GM21381 (cell line): ENCODE data around the gene EVX2.

Experiments
- ATAC-seq: cut with Tn5 transposase; IDR thresholded peaks from one replicate; pipeline ENCODE4 v1.9.1; 2021; ENCODE audit warnings: mild to moderate bottlenecking, moderate library complexity; ENCODE audit not compliant: unreplicated experiment

Gene EVX2

GRCh38 chr2:176096986-176097819 is 13.4 kb upstream of the EVX2 start:
- peak; percentile 86 for ATAC-seq

DNA sequence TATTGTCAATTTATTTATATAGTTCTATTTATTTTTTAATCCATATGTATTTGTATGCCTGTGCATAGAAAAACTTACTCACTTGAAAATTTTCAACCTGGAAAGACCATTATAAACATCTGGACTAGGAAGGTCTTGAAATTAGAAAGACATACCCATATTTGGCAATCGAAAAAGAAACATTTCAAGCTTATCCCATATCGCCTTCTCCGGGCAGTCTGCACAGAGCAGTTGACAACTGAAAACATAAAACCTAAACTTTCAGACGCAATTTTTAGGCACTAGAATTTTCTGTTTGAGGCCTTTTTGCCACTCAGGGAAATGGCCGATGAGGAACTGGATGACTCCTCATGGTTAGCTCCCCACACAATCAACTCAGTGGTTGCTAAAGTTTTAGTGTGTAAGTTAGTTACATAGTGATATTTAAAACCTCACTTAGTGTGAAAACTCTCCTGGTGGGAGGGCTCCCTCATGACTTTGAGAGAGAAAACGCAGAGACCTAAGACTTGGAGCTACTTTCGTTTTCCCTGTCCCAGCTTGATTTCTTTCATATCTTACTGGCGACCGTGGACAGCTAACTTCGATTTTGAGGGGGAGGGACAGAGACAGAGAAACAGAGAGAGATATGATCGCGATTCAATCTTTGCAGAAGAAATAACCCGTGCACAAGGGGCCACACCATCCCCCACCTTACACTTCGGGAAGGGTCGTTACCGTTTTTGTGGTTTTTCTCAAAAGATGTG is 12.7 kb upstream of the EVX2 start:
- no peak for ATAC-seq

DNA sequence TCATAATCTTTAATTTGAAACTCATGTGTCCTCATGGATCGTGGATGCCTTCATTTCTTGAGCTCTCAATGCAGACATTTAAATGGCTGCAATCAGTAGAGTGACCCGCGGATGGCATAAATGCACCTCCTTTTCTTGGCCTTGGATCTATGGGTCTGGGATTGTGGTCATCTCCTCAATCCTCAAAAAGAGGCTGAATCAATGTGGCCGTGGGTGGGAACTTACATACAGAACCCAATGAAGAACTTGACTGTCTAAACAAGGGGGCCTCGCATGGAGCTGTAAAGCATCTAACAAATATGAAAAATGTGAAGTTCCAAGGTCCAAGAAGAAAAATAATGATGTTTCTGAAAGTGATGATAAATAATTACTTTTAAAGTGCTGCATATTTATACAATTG is 11.7 kb upstream of the EVX2 start:
- ATAC-seq, result no peak

DNA sequence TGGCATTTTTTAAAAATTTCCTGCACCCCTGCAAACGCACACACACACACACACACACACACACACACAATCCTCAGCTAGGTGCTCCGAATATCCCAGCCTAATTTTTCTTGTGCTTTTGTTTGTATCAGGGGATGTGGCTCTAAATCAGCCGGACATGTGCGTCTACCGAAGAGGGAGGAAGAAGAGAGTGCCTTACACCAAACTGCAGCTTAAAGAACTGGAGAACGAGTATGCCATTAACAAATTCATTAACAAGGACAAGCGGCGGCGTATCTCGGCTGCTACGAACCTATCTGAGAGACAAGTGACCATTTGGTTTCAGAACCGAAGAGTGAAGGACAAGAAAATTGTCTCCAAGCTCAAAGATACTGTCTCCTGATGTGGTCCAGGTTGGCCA is 10.6 kb upstream of the EVX2 start:
- no peak for ATAC-seq

DNA sequence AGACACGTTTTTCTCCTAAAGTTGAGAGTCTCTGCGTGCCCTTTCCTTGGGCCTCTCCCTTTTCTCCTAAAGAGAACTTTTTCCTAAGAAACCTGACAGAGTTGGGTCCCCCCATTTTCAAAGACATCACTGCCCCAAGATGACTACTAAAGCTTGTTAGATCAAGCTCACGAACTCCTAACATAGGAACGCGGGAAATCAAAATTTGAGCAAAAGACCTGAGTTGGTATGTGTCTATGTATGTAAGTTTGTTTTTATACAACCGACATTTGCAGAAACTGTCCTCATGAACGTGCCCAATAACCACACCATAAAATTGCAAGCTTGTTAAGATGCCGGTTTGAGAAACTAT is 10.1 kb upstream of the EVX2 start:
- no peak for ATAC-seq

DNA sequence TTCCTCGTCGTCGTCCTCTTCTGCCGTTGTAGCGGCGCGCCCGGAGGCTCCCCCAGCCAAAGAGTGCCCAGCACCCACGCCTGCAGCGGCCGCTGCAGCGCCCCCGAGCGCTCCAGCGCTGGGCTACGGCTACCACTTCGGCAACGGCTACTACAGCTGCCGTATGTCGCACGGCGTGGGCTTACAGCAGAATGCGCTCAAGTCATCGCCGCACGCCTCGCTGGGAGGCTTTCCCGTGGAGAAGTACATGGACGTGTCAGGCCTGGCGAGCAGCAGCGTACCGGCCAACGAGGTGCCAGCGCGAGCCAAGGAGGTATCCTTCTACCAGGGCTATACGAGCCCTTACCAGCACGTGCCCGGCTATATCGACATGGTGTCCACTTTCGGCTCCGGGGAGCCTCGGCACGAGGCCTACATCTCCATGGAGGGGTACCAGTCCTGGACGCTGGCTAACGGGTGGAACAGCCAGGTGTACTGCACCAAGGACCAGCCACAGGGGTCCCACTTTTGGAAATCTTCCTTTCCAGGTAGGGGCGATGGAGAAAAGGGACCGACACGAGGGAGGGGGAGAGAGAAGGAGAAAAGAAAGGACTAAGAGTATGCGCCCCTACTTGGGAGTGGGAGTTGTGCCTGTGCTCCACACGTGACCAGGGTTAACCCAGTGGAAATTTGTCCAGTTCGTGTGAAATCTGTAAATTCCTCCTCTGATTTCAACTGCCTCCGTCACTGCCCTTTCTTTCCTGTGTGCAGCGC is 9.6 kb upstream of the EVX2 start:
- no peak for ATAC-seq

DNA sequence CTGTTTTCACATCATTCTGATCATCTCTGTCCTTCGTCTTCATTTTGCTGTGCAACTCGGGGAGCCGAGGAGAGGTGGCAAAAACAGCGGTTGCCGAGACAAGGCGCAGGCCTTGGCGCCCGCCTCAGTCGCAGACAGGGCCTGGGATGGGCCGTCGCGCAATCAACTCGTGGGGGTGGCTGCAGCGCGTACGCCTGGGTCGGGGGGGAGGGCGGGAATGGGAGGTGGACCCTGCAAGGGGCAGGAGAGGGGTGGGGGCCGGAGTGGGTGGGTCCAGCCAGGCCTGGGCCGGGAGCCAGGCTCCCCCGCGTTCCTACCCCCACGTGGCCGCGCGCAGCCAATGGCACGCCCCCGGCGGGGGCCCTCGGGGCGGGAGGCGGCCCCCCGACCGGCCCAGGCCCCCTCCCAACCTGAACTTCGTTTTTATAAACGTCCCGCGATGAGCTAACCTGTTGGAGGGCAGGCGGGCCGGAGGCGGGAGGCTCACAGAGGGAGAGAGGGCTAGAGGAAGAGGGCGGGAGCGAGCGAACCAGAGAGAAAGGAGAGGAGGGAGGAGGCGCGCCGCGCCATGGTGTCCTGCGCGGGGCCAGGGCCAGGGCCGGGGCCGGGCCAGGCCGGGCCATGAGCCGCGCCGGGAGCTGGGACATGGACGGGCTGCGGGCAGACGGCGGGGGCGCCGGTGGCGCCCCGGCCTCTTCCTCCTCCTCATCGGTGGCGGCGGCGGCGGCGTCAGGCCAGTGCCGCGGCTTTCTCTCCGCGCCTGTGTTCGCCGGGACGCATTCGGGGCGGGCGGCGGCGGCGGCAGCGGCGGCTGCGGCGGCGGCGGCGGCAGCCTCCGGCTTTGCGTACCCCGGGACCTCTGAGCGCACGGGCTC is 8.7 kb upstream of the EVX2 start, which contains the start of gene HOXD13:
Gene HOXD13, plus strand, starts transcription at position 452 of the 875 bp plus-strand sequence. Its CDS starts 170 bp downstream, at position 622.
- ATAC-seq, result no peak

DNA sequence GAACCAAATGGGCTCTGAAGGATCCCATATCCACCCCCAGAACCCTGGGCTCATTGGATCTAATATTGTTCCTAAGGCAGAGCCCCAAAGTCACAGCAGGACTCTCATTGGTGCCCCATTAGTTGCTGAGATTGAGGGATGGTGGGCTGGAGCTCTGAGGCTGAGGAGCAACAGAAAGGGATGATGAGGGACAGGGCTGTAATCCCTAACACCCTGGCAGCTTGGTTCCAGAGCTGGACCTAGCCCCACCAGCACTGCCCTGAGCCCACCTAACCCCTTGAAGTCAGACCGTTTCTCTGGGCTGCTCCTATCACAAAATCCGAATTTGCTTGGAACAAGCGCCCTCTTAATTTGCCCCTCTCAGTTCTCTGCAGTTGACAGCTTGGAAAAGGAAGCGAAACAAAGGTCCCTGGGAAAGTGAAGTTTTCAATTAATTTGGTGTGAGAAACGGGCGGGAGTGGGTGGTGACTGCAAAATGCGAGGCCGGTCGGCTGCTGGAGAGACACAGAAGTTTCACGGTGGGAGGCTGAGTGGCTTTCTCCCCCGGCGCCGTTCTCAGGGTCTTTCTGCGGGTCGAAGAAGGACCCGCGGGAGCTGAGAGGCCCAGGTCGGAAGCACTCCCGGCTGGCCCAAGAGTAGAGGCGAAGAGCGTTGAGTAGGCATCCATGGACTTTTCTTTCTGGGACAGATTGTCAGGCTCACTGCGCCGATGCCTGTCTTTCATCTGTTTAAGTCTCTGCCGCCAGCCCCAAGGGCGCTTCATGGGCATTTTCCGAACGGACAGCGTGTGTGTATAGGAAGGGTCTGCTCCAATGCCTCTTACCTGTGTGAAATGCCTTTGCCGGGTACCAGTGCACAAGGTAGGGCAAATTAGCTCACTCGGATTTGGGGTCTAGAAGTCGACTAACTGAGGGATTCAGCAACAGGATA is 7.8 kb upstream of the EVX2 start:
- ATAC-seq, result no peak

GRCh38 chr2:176090862-176091261 is 7.1 kb upstream of the EVX2 start:
- no peak for ATAC-seq

DNA sequence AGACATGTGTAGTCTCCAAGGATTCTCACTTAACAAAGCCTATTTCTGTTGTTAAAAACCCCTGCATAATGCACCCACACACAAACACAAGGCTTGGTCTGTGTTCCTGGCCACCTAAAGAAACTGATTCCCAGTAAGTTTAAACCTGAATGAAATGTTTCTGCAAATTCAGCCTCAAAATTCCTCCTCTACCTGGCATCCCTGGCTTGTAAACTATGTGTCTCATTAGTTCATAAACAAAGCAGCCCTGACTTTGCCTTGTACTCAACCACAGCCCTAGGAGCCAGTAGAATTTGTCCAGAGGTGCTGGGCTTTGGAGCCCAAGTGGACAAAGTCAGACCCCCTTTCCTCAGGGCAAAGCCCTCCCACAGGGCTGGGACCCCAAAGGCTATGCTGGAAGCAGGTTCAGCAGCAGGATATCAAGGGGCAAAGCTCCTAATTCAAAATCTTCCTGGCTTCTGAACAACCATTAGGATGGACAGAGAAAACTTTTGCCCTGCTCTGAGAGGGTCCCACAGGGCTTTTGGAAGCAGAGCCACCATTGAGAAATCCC is 6.2 kb upstream of the EVX2 start:
- no peak for ATAC-seq

- ATAC-seq, result no peak
Measured at GRCh38 chr2:176088937-176089842, 5.4 kb upstream of the EVX2 start.

GRCh38 chr2:176088048-176088936 is 4.5 kb upstream of the EVX2 start:
- no peak for ATAC-seq

GRCh38 chr2:176087330-176088047 is 3.7 kb upstream of the EVX2 start:
- ATAC-seq, result no peak

GRCh38 chr2:176085861-176086771 is 2.4 kb upstream of the EVX2 start:
- no peak for ATAC-seq

DNA sequence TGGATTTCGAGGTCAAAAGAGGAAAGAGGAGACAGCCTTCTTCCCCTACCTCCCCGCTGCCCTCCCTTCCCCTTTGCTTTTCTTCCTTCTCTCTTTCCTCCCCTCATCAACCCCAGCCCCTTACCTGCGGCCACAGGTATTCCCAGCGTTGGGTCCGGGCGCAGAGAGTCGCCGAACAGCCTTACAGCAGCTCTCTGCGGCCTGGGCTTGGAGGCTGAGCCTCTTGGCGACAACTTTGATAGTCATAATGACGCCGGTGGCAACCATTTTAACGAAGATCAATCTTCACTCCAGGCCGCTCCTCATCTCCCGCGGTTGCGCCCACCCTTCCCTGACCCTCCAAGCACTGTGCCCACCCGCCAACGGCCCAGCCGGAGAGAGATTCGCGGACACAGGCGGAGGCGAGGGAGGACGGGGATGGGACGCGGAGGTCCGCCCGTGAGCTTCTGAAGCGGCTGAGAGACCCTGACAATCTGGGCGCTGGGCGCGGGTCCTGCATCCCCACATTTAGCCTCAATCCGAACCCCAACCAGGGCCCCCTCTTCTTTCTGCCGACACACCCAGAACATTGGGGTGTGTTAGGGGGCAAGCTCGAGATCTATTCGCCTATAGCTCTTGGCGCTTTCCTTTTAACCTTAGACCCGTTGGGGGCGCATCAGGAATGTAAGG is 1.5 kb upstream of the EVX2 start:
- no peak for ATAC-seq
